Lung microvascular endothelial cell (primary cell): ENCODE results near the gene LBX1. TPM values are rescaled to one million over a fixed set of nuclear protein-coding genes. Genes with fewer than 3 reads are reported as not detected.

Experiments
- DNase-seq, 2 donors: peaks; one replicate each; pipeline versions ENCODE4 v3.0.0 to v3.0.0-alpha.2; 2010; ENCODE audit warnings: low read depth in 2 of 2
- total RNA-seq: library from RNA; depleted of rRNA; stranded (reverse); fragments of >200 nt; gene quantifications from 2 replicates; pipeline ENCODE4 v1.2.1, GENCODE V29; 2014

Gene LBX1
- total RNA-seq, 1 donor from 2014 or later = not detected

- DNase-seq = no peak
These were observed 3.3 kb downstream of the LBX1 start for GRCh38 chr10:101225846-101226421.

- DNase-seq = no peak
These were observed 4.1 kb downstream of the LBX1 start for GRCh38 chr10:101224910-101225823.

GRCh38 chr10:101224060-101224909 is 5.0 kb downstream of the LBX1 start:
- no peak for DNase-seq

DNA sequence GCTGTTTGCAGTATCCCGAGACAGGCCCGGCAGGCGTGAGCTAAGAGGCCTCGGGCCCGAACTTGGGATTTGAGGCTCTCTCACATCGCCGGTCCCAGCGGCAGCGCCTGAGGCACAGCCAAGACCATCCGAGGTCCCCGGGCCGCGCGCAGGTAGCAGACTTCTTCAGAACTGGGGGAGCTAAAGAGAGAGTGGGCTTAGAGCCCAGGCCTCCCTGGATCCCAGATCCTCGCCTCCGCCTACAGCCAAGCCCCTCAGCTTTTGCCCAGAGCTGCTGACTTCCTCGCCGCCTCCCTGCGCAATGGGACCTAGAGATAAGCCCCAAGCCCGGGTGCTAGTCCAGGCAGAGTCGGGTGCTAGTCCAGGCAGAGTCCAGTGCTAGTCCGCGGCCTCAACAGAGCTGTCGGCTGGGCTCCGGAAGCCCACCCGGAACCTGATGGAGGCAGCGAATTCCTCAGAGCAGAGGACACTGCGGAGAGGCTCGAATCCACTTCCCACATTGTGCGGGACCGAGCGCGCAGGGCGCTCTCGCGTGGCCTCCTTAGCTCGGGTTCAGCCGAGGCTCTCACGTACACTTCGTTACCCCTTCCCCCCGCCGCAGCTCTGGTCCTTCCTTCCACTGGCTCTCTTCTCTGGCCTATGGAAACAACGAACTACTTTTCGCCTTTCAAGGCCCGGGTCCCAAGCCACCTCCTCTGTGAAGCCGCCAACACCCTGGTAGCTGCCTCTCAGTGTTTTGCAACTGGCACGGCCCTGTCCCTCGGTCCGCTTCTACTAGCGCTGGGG is 5.8 kb downstream of the LBX1 start:
- DNase-seq = no peak

DNA sequence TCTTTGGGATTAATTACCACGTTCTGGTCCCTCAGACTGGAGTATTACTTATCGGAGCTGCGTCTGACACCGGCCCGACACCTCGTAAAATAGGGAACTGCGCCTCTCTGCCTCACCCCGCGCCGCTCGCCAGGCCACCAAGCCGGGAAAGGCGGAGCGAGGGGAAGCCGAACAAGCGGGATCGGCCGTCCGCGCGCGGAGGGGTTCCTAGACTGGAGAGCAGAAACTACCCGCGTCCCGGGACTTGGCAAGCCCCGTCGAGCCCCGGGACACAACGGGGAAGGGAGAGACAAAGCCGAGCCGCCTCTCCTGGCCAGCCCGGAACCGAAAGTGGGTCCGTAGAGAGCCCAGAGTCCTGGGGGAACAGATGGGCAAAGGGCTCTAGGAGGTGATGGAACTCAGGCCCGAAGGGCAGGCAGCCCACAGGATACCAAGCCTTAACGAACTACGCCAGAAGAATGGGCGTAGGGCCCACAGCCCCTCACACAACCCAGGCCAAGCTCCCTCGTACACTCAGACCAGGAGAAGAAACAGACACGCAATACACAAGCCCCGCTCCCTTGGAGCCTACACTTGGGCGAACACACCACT is 6.5 kb downstream of the LBX1 start:
- DNase-seq = no peak

GRCh38 chr10:101221963-101222531 is 7.2 kb downstream of the LBX1 start:
- DNase-seq = no peak

GRCh38 chr10:101221549-101221948 is 7.7 kb downstream of the LBX1 start:
- DNase-seq = no peak

DNA sequence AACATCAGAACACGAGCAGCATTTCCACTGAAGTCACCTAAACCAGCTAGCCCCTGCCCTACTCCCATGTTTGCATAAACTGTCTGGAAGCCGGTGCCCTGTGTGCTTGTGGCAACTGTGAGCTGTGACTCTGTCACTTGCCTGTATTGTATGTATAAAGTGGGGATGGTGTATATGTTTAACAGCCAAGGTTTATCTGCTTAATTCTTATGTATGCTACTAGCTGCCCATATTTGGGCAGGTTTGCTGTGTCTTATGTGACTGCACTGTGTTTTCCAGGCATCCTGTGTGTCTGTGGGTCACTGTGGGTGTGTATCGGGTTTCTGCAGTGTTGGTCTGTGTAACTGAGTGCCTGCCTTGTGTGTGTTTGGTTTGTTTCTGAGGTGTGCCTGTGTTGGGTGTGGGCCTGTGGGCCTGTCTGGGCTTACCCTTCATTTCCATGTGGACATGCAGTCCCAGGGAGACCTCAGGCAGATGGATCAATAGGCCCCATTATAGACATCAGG is 9.3 kb downstream of the LBX1 start:
- DNase-seq = no peak

DNA sequence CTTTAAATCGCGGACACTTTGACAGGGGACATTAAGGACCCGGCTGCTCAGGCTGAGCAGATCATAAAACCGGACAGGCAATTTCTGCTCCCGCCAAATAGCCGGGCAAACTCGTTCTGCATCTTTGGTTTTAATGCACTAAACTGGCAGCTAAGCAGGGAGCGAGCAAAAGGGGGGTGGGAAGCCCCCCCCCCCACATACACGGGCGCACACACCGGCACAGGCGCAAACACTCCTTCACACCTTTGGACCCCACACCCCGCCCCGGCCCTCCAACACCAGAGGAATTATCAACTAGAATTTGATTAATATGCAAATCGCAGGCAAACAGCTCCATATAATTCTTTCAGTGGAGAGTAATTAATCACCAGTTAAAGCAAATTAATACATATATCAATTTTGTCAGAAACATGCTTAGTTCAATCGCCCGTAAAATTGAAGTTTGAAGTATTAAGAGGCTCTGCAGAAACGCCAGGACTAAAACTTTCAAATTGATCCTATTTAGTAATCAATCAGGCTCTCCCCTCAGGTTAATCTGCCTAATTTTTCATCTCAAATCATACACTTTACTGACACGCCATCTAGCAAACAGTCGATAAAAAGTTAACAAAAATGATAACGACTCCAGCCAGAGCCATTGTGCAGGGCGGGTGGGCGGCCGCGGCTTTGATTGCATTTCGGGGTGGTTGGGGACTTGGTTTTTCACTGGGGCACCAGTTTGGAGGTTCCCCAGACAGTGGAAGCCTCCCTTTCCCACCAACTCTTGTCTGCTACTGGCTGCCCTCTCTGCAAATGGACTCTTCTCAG is 9.9 kb downstream of the LBX1 start:
- DNase-seq = no peak

DNA sequence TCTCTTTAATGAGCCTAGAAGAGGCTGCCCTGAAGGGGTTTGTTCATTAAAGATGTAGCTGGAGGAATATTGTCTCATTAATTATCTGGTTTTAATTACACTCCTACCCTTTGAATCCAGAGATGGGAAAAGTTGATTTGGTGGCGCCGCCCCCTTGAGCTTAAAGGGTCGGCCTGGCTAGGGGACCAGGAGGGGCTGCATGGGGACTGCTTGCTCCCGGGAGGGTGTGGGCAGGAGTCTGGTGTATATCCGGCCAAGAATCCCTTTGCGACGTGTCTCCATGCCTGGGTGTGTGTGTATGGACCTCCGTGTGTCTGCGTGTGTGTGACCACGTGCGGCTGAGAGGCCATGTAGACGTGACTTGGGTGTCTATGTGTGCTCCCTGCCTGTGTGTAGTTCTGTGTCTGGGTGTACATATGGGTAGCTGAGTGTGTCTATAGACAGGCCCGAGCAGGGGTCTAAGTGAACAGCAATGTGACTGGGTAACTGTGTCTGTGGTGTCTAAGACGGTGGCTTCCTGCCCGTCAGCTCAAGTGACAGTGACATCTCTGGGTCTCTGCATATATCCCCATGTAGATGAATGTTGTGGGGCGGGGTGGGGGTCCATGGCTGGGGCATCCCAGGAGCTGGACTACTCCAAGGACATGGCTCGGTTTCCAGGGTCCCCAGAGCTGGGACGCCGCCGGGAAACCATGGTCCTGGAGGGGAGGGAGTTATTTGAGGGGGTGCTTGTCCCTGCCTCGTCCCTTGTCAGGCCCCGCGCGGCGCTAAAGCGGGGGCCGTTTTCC is 10.7 kb downstream of the LBX1 start:
- no peak for DNase-seq

- DNase-seq = peak; percentile 48 to 55
These were observed 11.6 kb downstream of the LBX1 start for GRCh38 chr10:101217450-101218281.

DNA sequence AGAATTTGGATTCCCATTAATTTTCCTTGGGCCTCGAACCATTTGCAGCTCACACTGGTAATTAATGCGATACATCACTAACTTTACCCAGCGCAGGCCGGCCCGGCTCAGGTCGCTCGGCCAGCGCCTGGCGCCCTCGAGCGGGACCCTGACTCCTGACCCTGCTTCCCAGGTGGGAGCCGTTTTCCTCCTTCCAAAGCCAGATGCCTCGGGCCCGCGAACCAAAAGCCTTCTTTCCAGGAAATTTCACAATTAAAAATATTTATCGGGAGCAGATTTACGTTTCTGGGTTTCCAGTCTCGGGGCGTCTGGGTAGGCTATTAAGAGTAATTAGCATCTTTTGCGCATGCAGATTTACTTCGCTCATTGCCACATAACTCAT is 12.2 kb downstream of the LBX1 start:
- no peak for DNase-seq

DNA sequence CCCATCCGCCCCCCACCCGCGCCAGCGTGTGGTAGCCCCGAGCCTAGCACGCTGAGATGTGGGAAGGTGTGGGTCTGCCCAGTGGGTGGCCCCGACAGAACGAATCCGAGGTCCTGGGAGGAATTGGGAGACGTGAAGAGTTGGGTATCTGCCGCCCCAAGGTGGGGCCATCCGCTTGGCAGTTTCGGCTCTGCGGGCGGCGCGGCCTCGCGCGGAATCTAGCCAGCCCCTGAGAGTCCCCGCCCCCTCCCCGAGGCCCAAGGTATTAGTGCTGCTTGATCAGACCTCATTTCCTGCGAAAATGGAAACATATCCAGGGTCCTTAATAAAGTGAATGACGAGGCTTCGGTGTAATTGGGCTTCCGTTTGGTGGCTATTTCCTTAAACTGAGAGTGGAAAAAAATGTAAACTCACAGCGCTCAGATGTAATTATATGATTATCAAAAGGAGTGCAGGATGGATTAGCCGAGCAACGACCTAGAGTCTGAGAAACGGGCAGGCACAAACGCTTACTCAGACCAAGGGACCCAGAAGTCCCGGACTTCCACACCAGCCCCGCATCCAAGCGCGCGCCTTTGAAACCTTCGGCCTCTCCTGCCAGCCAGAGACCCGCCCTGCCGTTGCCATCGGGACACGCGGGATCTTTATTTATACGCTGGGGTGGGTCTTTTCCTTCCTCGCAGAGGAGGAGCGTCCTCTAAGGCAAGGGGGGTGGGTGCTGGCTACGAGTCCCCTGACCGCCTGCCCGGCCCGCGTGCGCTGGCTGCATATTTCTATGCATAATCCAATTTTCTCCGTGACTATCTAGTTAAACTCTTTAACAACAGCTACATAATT is 12.8 kb downstream of the LBX1 start:
- DNase-seq = no peak

GRCh38 chr10:101215397-101216206 is 13.7 kb downstream of the LBX1 start:
- DNase-seq = no peak

- peak; percentile 45 to 72 for DNase-seq
These were observed 14.5 kb downstream of the LBX1 start for GRCh38 chr10:101214446-101215396.
